Measurements from ENCODE around the gene DYNC1H1.

- TF ChIP-seq EZH2 (IDR thresholded peaks at IDR 0.05; ENCODE audit: borderline replicate concordance, insufficient read depth, low read length, poor library complexity, severe bottlenecking), result no peak
- TF ChIP-seq REST (IDR thresholded peaks at IDR 0.05; ENCODE audit: borderline replicate concordance), result no peak
- no peak for TF ChIP-seq CTCF (IDR thresholded peaks at IDR 0.05; ENCODE audit: poor library complexity, severe bottlenecking)
- TF ChIP-seq SMC3 (conservative IDR thresholded peaks at IDR 0.05; ENCODE audit: poor library complexity), result no peak
- TF ChIP-seq TAF1 (IDR thresholded peaks at IDR 0.05; ENCODE audit: low read depth), result no peak
- TF ChIP-seq POLR2AphosphoS5 (IDR thresholded peaks at IDR 0.05), result no peak
- TF ChIP-seq EP300 (conservative IDR thresholded peaks at IDR 0.05; ENCODE audit: poor library complexity, severe bottlenecking), result no peak
Measured at GRCh38 chr14:101991352-101991751, 27.0 kb downstream of the DYNC1H1 start.
